HG02884 (cell line): ENCODE data around the gene PRR14.

ENCODE experiments used
- ATAC-seq: cut with Tn5 transposase; IDR thresholded peaks from one replicate; pipeline ENCODE4 v1.9.1; 2021; ENCODE audit warnings: mild to moderate bottlenecking, moderate library complexity; ENCODE audit not compliant: unreplicated experiment

Gene PRR14

GRCh38 chr16:30658731-30659506 is 8.2 kb downstream of the PRR14 start:
- peak; percentile 41 for ATAC-seq

GRCh38 chr16:30659507-30660423 is 9.0 kb downstream of the PRR14 start:
- no peak for ATAC-seq

GRCh38 chr16:30660424-30661261 is 9.9 kb downstream of the PRR14 start:
- no peak for ATAC-seq

- no peak for ATAC-seq
Observed at GRCh38 chr16:30662449-30662848, 11.7 kb downstream of the PRR14 start.

GRCh38 chr16:30663038-30663437 is 12.3 kb downstream of the PRR14 start:
- no peak for ATAC-seq

- no peak for ATAC-seq
Observed at GRCh38 chr16:30663820-30664219, 13.1 kb downstream of the PRR14 start.

GRCh38 chr16:30664616-30665109 is 13.9 kb downstream of the PRR14 start:
- ATAC-seq = no peak

- no peak for ATAC-seq
Observed at GRCh38 chr16:30665155-30665829, 14.5 kb downstream of the PRR14 start.

GRCh38 chr16:30665830-30666190 is 15.1 kb downstream of the PRR14 start:
- ATAC-seq = no peak

GRCh38 chr16:30666681-30667080 is 15.9 kb downstream of the PRR14 start:
- no peak for ATAC-seq

- no peak for ATAC-seq
Observed at GRCh38 chr16:30667361-30667905, 16.7 kb downstream of the PRR14 start.

GRCh38 chr16:30668393-30668792 is 17.6 kb downstream of the PRR14 start:
- ATAC-seq = no peak

- ATAC-seq = no peak
Observed at GRCh38 chr16:30669026-30669902, 18.5 kb downstream of the PRR14 start.

- no peak for ATAC-seq
Observed at GRCh38 chr16:30669903-30670824, 19.4 kb downstream of the PRR14 start.

GRCh38 chr16:30675143-30675542 is 24.4 kb downstream of the PRR14 start:
- ATAC-seq = no peak

GRCh38 chr16:30677931-30678585 is 27.3 kb downstream of the PRR14 start:
- ATAC-seq = no peak

- no peak for ATAC-seq
Observed at GRCh38 chr16:30678586-30678970, 27.8 kb downstream of the PRR14 start.

GRCh38 chr16:30680326-30680725 is 29.6 kb downstream of the PRR14 start:
- no peak for ATAC-seq
